ENCODE data around the gene NSF. TPM values are rescaled to one million over a fixed set of nuclear protein-coding genes. Genes with fewer than 3 reads are reported as not detected.
"Not testable (repeated sequence)": the region's sequence is repeated elsewhere in the genome, so short reads cannot be mapped to it uniquely, and the experiment has no call there.

The NSF gene
- total and polyA plus RNA-seq, 2 experiments from 2014 or later, result 18.6 to 29.0 TPM

DNA sequence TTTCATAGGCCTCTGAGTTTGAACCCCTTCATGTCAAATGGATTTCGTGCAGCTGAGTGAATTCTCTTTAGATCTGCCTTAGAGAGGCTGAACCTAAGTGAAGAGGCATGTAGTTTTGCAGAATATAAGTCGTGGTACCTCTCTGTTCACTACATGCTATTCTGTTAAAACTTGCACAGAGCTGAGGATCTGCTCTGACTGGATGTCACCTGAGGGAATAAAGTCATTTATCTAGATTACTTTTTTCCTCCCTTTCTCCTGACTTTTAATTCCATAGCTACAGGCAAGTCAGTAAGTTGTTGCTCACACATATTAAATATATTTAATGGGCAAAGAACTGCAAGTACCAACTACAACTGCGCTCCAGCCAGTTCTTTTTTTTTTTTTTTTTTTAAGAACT lies 163.3 kb downstream of the NSF start:
- no peaks in the 10 kb centered on the region for H3K4me1 ChIP-seq (ENCODE audit: low read depth)
- no peaks in the 10 kb centered on the region for H3K27me3 ChIP-seq
- TF ChIP-seq CTCF (IDR thresholded peaks at IDR 0.05; ENCODE audit: low read depth, low read length), result no peak
- H3K36me3 ChIP-seq, result peaks cover 14% of the 10 kb centered on the region
- H3K4me3 ChIP-seq, result no peak overlapping the region
- no peak overlapping the region for H3K27ac ChIP-seq
- H3K9me3 ChIP-seq (ENCODE audit: low read depth), result no peaks in the 10 kb centered on the region
- no peak for DNase-seq (ENCODE audit: low read depth in 1 of 2, low spot score in 1 of 2)

DNA sequence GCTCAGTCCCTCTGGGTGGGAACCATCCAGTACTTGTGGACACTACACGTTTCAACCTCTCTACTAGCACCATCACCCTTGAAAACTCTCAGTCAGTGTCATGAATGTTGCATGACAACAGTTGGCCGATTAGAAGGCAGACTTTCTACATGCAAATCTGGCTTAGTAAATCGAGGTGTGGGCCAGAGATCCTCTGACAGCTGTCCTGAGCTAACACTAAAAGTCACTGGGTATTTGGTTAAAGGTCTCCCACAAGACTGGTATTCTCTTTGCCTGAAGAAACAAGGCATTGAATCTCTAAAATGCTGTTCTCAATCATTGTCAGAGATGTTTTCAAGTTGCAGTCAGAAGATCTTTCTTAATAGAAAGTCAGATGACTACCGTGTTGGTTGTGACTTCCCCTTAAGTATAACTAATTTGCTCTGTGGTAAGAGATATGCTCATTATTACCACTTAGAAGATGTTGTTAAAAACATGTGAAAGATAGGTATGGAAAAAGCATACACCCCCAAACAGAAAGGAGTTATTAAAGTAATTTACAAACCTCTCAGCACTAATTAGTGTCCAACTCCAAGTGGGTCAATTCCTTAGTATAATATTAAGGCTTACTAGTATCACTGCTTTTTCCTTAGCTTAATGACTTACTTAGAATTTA lies 165.7 kb downstream of the NSF start:
- peaks cover 11% of the 10 kb centered on the region for H3K36me3 ChIP-seq
- no peak for TF ChIP-seq CTCF (IDR thresholded peaks at IDR 0.05; ENCODE audit: low read depth, low read length)
- no peaks in the 10 kb centered on the region for H3K9me3 ChIP-seq (ENCODE audit: low read depth)
- no peak overlapping the region for H3K4me3 ChIP-seq
- no peaks in the 10 kb centered on the region for H3K27me3 ChIP-seq
- no peak overlapping the region for H3K27ac ChIP-seq
- H3K4me1 ChIP-seq (ENCODE audit: low read depth), result no peaks in the 10 kb centered on the region
- DNase-seq (ENCODE audit: low read depth in 1 of 2, low spot score in 1 of 2), result no peak

DNA sequence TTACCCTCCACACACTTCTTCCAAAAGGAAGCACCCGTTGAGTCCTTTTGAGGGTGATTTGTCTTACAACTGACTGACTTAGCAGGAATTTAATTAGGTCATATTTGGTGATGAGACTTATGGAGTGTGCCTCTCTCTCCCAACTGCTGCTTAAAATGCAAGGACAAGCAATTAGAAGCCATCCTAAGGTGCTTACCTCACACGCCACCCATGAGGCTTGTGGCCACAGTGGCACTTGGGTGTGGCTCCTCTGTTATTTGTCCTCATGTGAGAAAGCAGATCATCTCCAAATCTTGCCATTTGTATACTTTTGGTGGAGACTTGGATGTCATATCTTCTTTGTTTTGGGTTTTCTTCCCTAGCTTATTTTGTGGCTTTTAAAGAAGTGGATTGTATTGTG lies 166.4 kb downstream of the NSF start:
- Histone ChIP-seq H3K4me1 (ENCODE audit: low read depth) (no peaks in the 10 kb centered on the region), H3K36me3 (peaks cover 5% of the 10 kb centered on the region), H3K4me3 (no peak overlapping the region), H3K27me3 (no peaks in the 10 kb centered on the region), H3K27ac (no peak overlapping the region), H3K9me3 (ENCODE audit: low read depth) (no peaks in the 10 kb centered on the region)
- no peak for TF ChIP-seq CTCF (IDR thresholded peaks at IDR 0.05; ENCODE audit: low read depth, low read length)
- no peak for DNase-seq (ENCODE audit: low read depth in 1 of 2, low spot score in 1 of 2)

- not testable (repeated sequence) for H3K36me3 ChIP-seq; H3K27ac ChIP-seq; DNase-seq (ENCODE audit: low read depth in 1 of 2, low spot score in 1 of 2)
Measured at GRCh38 chr17:46757588-46757987, 167.1 kb downstream of the NSF start.

DNA sequence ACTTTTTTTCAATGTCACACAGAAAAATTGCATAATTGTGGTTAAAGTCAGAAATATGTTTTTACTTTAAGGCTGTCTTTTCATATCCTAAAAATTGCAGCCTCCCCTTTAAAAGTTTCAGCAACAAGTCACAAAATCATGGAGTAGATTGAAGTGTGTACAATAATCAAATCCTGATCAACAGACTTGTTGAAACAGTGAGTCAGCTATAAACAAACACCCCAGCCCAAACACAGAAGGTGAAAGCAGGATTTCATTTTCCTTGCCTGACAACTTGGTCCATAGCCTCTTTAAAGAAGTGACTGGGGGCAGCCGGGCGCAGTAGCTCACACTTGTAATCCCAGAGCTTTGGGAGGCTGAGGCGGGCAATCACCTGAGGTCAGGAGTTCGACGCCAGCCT lies 168.1 kb downstream of the NSF start:
- Histone ChIP-seq H3K36me3 (peaks cover 1% of the 10 kb centered on the region), H3K4me3 (no peak overlapping the region), H3K4me1 (ENCODE audit: low read depth) (no peaks in the 10 kb centered on the region), H3K27me3 (no peaks in the 10 kb centered on the region), H3K27ac (no peak overlapping the region), H3K9me3 (ENCODE audit: low read depth) (no peaks in the 10 kb centered on the region)
- no peak for TF ChIP-seq CTCF (IDR thresholded peaks at IDR 0.05; ENCODE audit: low read depth, low read length)
- DNase-seq (ENCODE audit: low read depth in 1 of 2, low spot score in 1 of 2), result no peak

More at GRCh38 chr17:46757588-46757987, 167.1 kb downstream of the NSF start:
- not testable (repeated sequence) for H3K27me3 ChIP-seq; H3K4me3 ChIP-seq; H3K9me3 ChIP-seq (ENCODE audit: low read depth); H3K4me1 ChIP-seq (ENCODE audit: low read depth)

DNA sequence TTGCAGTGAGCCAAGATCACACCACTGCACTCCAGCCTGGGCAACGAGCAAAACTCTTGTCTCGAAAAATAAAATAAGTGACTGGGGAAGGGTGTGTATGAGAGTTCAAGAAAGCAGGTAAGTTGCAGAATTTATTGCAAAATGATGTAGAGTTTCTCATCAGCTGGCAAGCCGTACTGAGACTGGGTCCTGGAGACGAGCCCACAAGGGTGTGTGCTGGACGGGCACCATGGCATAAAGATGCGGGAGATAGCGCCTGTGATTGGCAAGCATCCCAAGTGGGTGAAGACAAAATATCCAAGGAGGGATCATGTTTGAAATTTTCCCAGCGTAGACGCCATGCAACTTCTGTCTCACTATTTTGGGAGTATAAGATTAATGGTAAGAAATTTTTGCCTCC lies 168.7 kb downstream of the NSF start:
- Histone ChIP-seq H3K4me1 (ENCODE audit: low read depth) (no peaks in the 10 kb centered on the region), H3K36me3 (no peaks in the 10 kb centered on the region), H3K27me3 (no peaks in the 10 kb centered on the region), H3K27ac (no peak overlapping the region), H3K9me3 (ENCODE audit: low read depth) (no peaks in the 10 kb centered on the region), H3K4me3 (no peak overlapping the region)
- no peak for DNase-seq (ENCODE audit: low read depth in 1 of 2, low spot score in 1 of 2)
- no peak for TF ChIP-seq CTCF (IDR thresholded peaks at IDR 0.05; ENCODE audit: low read depth, low read length)

All from cardiac muscle cell (in vitro differentiated cells and primary cell).